Superior temporal gyrus (tissue), 1 donor: Measurements from ENCODE around the gene SYNE1.
A peak's percentile ranks its signal among the peaks of the same experiment; 100 is the strongest.

Experiments
- DNase-seq: peaks from one replicate; pipeline ENCODE4 v3.0.0-alpha.2; 2016; ENCODE audit errors: extremely low spot score

The SYNE1 gene

DNA sequence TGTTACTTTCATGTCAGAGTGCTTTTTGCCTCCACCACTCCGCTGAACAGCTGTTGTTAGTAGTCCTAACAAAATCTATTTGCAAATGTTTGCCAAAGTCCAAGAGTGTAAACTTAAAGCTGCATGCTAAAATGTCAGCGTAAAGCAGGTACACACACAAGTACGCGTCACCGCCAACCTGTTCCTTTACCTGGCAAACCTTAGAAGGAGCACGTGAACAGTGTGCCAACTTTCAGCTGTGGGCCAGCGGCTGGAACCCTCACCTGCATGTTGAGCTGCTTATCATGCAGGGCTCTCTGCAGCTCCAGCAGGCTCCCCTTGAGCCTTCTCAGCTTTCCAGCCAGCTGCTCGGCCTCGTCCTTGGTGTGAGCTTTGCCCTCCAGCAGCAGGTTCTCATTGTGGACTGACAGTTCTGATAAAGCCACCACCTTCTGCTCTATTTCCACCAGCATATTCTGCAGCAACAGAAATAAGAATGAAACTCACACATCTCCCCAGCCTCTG, 359.3 kb downstream of the SYNE1 start:
- DNase-seq: no peak

- no peak for DNase-seq
These were observed 363.5 kb downstream of the SYNE1 start for GRCh38 chr6:152273638-152274037.

DNA sequence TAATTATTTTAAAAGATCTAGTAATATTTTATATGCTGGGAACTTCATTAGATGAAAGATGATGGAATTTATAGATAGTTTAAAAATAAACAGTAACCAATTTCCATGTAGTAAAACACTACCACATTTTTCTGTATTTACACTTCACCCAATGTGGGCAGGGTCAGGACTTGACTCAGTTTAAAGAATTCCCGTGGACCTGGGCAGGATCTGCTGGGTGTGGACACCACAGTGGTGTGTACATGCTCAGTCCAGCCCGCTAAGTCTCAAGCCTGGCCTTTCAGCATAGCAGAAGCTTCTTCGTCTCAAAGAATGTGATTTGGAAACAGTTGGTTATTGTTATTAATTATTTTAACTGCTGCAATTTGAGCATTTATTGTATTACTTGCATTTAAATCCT, 364.2 kb downstream of the SYNE1 start:
- DNase-seq: no peak

DNA sequence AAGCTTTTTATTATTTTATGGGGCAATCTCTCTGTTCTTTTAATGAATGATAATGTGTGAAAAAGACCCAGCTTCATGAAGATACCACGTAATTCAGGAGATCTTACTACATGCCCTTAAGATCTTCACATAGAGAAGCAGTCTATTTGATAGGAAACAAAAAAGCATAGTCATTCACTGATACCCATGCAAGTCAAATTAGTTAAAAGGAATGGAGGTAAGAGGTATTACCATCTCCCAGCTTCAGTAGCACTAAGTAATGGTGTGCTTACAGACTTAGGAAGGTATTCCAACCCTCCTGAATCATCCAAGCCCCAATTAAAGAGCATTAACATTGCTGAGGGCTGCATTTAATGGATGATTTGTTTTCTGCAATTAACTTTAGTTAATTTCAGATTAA, 364.7 kb downstream of the SYNE1 start:
- no peak for DNase-seq

DNA sequence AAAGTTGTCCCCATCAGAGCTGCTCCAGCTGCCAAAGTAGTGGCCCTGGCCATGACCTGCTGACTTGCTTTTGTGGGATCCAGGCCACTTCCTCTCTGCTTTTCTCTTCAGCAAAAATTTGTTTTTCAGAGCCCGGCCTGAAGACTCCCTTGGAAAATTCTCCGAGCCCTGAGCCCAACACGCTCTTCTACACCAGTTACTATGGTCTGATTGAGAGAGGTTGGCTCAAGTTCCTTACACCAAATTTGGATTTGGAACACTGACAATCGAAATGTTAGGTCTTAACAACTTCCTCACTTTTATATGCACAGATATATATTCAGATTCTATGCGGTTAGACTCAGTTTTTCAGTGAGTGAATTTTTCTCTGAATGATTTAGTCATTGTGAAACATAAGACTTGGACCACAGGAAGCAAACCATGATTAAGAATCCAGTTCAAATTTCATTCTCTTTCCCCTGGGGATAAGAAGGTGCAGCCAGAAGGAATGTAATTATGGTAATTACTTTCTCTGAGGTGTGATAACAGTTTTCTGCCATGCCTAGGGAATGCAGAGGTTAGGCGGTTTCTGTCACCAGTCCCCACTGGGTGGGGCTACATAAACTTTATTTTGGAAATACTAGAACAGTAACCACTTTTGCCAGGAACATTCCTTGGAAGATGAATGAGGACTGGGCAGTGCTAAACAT, 365.2 kb downstream of the SYNE1 start:
- DNase-seq: no peak

DNA sequence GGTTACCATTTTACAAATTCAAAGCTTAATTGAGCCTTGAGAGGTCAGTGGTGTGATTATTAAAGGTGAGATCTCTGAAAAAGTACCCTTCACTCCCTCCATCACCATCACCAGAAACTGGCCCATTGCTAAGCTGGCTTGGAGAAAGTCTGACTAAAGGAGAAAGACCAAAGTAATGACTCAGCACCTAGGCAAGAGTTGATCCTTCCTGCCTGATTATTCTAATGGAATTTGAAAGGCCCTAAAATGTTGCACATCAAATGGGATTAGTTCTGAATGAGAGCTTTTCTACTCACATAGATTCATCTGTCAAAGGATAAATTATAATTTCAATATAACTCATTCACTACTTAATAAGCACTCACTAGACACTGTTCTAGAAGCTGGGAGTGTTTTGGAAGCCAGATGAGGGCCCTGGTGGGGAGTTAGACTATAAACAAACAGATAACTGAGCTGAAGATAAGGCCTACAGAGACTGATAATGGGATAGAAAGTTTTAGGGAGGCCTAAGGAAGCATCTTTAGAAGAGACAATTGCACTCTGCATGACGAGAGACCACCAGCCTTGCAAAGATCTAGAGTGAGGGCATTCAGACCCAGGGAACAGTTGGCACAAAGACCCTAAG, 366.7 kb downstream of the SYNE1 start:
- DNase-seq: no peak

GRCh38 chr6:152268846-152269442, 368.2 kb downstream of the SYNE1 start:
- DNase-seq: no peak

- peak; percentile 82 for DNase-seq
These were observed 369.0 kb downstream of the SYNE1 start for GRCh38 chr6:152267967-152268845.

DNA sequence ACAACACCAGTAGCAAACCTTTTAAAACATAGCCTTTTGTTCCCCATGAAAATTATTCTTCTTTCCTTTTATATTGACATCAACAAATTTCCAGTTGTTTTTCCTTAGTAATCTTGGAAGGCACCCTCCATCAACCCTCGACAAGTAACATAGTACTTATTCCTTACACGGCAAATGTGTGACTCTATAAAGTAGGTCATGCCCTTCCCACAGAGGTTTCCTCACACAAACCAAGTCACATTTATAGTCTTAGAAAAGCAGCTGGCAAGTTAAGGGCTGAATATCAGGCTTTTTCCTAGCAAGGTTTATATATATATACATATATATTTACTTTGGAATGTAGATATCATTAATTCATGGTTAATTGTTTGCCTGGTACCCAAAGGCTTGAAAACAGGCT, 371.5 kb downstream of the SYNE1 start:
- no peak for DNase-seq

GRCh38 chr6:152263582-152263981, 373.6 kb downstream of the SYNE1 start:
- no peak for DNase-seq

DNA sequence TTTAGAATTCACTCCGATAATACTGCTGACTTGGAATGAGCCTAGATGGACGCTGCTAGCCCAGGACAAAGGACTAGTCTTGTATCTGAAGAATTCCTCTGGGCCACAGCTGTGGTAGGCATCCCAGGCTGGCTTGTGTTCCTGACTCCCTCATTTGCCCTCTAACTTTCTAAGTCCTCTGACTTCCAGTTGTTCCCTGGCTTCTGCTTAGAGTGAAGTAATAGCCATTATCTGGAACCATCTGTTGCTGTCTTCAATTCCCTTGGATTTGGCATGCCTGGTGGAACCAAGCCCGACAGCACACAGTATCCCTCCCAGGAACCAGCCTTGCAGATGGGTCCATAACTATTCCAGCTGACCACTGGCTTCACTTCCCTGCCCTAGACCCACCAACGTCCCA, 376.0 kb downstream of the SYNE1 start:
- DNase-seq: no peak

DNA sequence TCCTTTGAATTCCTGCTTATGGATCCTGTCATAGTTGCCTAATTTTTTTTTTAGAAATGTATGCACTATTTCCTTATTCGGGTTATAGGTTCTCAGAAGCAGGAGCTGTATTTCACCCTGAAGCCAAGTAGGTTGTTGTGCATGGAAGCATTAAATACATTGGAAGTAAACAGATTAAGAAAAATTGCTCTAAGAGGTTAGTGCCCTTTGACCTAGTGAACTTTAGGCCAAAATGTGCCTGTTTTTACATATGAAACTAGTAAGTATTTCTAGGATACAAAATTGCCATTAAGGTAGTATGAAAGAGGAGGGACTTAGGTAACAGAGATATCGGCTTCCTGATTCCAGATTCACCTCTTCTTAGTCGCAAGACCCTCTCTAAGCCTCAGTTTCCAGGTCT, 377.9 kb downstream of the SYNE1 start:
- DNase-seq: no peak

DNA sequence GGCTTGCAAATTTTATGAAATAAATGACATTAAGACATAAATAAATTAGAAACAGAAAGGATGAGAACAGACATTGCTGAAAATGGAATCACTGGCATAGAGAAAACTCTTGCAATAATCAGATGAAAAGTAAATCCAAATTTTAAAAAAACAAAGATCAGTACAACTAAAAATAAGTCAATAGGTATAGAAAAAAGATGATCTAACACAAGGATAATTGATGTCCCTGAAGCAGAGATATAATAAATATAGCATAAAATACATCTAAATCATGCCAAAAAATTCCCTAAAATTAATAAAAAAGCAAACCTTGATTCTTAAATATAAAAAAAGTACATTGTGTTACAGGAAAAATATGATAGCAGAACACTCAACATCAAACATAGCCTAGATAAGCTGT, 379.6 kb downstream of the SYNE1 start:
- no peak for DNase-seq

DNA sequence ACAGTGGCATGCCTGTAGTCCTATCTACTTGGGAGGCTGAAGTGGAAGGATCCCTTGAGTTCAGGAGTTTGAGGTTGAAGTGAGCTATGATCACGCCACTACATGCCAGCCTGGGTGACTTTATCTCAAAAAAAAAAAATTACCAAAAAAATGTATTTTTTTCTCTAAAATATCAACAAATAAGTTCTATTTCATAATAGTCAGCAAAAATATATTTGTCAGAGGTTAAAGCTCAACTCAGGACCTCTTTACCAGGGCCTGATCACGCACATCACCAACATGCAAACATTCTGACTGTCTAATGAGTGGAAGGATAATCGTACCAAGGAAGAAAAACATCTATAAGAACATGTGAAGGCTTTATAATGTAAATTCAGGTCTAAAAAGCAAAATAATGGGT, 387.0 kb downstream of the SYNE1 start:
- DNase-seq: no peak

GRCh38 chr6:152248980-152249379, 388.2 kb downstream of the SYNE1 start:
- DNase-seq: no peak

DNA sequence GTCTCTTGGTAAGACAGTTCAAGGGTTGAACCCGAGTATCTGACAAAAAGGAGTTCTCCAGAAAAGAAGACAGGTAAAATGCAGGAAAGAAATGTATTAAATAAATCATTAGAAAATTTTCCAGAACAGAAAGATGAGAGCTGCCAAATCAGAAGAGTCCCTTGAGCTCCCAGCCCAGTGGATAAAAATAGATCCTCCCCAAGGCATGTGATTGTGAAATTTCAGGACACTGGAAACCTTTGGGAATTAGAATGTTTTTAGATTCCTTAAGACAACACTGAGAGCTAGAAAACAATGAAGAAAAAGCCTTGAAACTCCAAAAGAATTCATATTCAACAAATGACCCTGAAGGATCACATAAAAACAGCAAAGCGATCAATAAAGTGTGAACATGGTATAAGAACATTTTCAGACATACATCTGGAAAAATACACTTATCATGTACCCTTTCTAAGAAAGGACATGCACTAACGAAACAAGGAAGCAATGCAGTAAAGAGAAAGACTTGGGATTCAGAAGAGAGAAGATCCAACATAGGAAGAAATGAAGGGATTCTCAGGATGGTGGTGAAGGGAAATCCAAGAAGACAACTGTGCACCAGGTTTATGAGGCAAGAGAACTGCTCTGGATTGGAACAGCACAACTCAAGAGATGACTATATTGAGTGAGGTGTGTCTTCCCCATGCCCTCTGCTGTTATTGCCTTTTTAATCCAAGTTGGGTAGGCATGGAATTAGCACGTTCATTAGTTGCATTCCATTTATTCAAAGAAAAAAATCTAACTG, 390.4 kb downstream of the SYNE1 start:
- no peak for DNase-seq

- DNase-seq: no peak
These were observed 392.0 kb downstream of the SYNE1 start for GRCh38 chr6:152244998-152245630.

GRCh38 chr6:152241013-152241766, 396.0 kb downstream of the SYNE1 start:
- no peak for DNase-seq

- DNase-seq: no peak
These were observed 396.7 kb downstream of the SYNE1 start for GRCh38 chr6:152240436-152240835.
